HFF-Myc (cell line): ENCODE data around the gene ZHX3.

Source experiments
- DNase-seq: peaks from one replicate; pipeline ENCODE4 v3.0.0-alpha.2; 2011; ENCODE audit warnings: low read depth; ENCODE audit errors: extremely low read depth
- H3K4me3 ChIP-seq: replicated peaks from 2 replicates; pipeline ENCODE4 v1.5.1; 2011; ENCODE audit warnings: low read depth, mild to moderate bottlenecking, control low read depth, low read length
- CTCF ChIP-seq: IDR thresholded peaks from 2 replicates; pipeline ENCODE4 v1.5.1; 2012; ENCODE audit warnings: mild to moderate bottlenecking, low read depth, low read length, control low read depth; ENCODE audit errors: missing control alignments

Gene ZHX3

GRCh38 chr20:41353530-41353929, 36.0 kb upstream of the ZHX3 start:
- H3K4me3 ChIP-seq: no peak overlapping the region
- no peak for DNase-seq
- TF ChIP-seq CTCF: no peak

- DNase-seq: no peak
- TF ChIP-seq CTCF: no peak
- no peak overlapping the region for H3K4me3 ChIP-seq
Observed at GRCh38 chr20:41352666-41353065, 35.1 kb upstream of the ZHX3 start.

- no peak for DNase-seq
- H3K4me3 ChIP-seq: no peak overlapping the region
- TF ChIP-seq CTCF: peak; percentile 23
Observed at GRCh38 chr20:41352106-41352505, 34.6 kb upstream of the ZHX3 start.

GRCh38 chr20:41350408-41350962, 33.0 kb upstream of the ZHX3 start:
- H3K4me3 ChIP-seq: no peak overlapping the region
- no peak for DNase-seq
- no peak for TF ChIP-seq CTCF

GRCh38 chr20:41349943-41350342, 32.4 kb upstream of the ZHX3 start:
- no peak for TF ChIP-seq CTCF
- no peak for DNase-seq
- no peak overlapping the region for H3K4me3 ChIP-seq

GRCh38 chr20:41349266-41349665, 31.7 kb upstream of the ZHX3 start:
- no peak for DNase-seq
- TF ChIP-seq CTCF: no peak
- no peak overlapping the region for H3K4me3 ChIP-seq
